Stimulated activated CD4-positive, alpha-beta T cell treated with anti-CD3 and anti-CD28 coated beads, Interleukin-12 subunit alpha, Interleukin-12 subunit beta, amount 100 ng/mL, for 4 hours (primary cell): ENCODE results near the gene FUT8.
"Not testable (repeated sequence)": the region's sequence is repeated elsewhere in the genome, so short reads cannot be mapped to it uniquely, and the experiment has no call there.

Source experiments
- DNase-seq: peaks from one replicate; pipeline ENCODE4 v3.0.0-alpha.2; 2020

FUT8 gene

DNA sequence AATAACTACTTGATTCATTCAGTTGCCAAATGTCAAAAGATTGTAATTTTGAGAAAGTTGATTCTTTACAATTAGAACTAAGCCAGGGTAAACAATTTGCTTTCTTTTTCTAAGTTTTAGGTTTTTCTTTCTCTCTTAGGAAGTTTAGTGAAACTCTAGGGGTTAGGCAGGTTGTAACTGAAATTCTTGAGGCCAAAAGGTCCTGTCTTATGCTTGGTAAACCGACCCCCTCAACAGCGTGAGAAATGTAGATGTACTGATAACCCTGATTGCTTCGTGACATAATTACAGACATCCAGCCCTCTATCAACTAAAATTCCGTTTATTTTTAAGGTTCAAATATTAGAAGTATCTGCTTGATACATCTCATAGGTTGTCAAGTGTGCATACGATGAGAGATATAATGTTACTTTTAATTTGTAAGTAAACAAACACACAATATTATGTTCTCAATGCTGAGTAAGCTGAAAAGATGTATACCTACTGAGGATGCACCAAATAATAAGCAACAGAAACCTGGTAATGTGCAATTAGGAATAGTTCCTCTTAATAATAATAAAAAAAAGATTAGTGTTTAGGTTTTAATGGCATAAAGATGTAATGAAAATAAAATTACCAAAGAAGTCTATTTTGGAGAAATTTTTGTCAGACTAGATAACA, 7.2 kb downstream of the FUT8 start:
- no peak for DNase-seq

DNA sequence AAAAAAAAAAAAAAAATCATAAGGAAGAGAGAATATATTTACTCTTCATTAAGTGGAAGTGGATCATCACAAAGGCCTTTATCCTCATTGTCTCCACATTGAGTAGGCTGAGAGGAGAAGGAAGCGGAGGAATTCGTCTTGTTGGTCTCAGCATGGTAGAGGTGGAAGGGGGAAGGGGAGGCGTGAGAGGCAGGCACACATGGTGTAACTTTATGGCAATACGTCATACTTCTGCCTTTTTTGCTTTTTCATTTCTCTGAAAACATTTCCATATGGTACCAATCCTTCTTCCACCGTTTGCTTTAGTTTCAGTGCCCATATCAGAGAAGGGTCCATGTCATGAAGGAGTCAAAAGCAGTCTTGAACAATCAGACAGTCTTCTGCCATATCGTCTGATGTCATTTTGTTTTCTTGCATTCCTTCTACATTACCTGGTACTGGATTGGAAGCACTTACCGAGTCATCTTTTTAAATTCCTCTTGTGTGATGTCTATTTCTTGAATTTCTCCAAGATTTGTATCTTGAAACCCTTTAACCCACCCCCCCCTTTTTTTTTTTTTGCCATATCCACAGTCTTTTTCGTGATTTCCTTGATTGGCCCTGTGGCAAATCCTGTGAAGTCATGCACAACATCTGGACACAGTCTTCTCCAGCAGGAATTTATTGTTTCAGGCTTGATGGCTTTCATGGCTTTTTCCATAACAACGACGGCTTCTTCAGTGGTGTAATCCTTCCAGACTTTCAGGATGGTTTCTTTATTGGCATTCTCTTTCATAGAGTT, 8.9 kb downstream of the FUT8 start:
- DNase-seq: no peak

GRCh38 chr14:65422088-65422834, 9.7 kb downstream of the FUT8 start:
- DNase-seq: no peak

DNA sequence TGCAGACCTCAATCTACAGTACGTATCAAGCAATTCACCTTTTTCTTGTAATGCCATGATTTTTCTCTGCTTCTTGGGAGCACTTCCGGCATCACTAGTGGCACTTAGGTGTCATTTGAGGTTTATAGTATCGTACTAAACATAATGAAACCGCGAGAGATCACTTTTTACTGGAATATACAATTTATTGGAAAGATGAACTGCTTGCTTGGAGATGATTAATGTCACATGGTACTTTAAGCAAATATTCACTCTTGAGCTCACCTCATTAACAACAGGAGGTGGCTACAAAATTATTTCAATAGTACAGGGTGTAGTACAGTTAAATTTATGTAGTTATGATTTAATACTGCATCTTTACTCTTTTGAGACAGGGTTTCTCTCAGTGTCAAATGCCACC, 11.5 kb downstream of the FUT8 start:
- no peak for DNase-seq

GRCh38 chr14:65424531-65424930, 12.0 kb downstream of the FUT8 start:
- DNase-seq: no peak

- no peak for DNase-seq
These were observed 13.4 kb downstream of the FUT8 start for GRCh38 chr14:65425885-65426284.

GRCh38 chr14:65426902-65427301, 14.4 kb downstream of the FUT8 start:
- not testable (repeated sequence) for DNase-seq

DNA sequence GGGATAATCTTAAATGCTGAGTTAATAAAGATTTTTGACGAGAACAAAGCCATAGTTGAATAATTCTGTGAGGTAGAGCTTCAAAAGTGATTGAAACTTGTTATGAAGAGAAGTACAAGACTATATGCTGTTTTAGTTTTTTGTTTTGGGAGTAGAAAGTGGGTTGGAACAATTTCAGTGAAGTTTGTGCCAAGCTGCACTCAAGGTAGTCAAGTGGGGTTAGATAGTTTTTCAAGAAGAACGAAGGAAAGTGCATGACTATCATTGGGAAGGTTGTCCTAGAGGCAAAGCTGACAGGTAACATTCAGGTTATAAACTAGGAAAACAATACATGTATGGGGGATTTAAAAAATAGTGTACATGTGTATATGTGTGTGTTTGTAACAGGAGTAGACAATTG, 16.2 kb downstream of the FUT8 start:
- DNase-seq: no peak

GRCh38 chr14:65429757-65430156, 17.2 kb downstream of the FUT8 start:
- DNase-seq: no peak

- DNase-seq: no peak
These were observed 18.7 kb downstream of the FUT8 start for GRCh38 chr14:65431245-65431644.

GRCh38 chr14:65431951-65432350, 19.4 kb downstream of the FUT8 start:
- DNase-seq: no peak

DNA sequence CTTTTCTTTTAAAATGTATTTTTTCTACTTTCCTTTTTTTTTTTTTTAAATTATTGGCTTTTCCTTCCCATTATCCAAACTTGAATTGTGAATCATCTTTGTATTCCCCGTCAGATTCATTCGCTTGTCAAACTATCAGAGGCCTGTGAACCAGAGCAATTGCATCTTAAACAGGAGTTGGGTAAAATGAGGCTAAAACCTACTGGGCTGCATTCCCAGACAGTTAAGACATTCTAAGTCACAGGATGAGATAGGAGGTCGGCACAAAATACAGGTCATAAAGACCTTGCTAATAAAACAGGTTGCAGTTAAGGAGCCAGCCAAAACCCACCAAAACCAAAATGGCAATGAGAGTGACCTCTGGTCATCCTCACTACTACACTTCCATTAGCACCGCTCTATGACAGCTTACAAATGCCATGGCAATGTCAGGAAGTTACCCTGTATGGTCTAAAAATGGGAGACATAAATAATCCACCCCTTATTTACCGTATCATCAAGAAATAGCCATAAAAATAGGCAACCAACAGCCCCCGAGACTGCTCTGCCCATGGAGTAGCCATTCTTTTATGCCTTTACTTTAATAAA, 19.9 kb downstream of the FUT8 start:
- no peak for DNase-seq

DNA sequence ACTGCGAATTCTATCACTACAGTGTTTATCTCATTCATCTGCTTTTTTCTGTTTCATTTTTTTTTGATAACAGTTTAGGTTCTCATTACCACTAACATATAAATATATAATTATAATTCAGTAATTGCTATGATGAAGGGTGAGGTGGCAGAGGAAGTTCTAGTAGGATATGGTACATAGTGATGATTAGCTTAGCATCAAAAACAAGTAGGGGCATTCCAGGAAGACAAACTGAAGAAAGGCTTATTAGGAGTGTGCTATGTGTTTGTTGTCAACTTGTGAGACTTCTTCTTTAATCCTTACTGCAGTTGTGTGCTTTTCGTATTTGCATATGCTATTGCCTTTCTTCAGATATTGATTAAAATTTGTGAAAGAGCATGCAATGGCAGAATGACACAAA, 20.6 kb downstream of the FUT8 start:
- DNase-seq: no peak

- no peak for DNase-seq
These were observed 21.1 kb downstream of the FUT8 start for GRCh38 chr14:65433646-65434045.

DNA sequence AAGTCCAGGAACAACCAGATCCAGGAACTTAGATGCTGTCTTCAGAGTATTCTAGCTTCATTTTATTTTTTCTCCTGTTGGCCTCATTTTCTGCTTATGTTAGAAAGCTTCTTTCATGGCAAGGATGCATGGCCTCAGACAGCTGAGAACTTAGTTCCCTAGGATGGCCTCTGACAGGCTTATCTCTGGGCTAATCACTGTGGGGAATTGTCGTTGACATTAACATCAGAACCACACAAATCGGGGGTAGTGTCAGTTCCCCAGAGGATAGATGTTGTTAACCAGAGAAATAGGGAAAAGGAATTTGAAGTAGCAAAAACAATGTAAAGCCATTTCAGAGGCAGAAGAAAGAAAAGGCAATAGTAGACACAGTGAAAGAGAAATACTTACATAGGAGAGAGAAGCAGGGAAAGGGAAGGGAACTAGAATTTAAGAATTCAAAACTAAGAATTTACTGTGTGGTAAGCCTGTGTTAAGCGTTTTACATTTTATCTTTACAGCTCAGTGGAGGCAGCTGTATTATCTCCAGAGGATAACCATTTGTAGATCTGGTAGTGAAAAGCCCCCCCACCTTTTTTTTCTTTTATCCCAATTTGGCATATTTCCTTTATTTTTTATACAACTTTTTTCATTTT, 21.8 kb downstream of the FUT8 start:
- no peak for DNase-seq

DNA sequence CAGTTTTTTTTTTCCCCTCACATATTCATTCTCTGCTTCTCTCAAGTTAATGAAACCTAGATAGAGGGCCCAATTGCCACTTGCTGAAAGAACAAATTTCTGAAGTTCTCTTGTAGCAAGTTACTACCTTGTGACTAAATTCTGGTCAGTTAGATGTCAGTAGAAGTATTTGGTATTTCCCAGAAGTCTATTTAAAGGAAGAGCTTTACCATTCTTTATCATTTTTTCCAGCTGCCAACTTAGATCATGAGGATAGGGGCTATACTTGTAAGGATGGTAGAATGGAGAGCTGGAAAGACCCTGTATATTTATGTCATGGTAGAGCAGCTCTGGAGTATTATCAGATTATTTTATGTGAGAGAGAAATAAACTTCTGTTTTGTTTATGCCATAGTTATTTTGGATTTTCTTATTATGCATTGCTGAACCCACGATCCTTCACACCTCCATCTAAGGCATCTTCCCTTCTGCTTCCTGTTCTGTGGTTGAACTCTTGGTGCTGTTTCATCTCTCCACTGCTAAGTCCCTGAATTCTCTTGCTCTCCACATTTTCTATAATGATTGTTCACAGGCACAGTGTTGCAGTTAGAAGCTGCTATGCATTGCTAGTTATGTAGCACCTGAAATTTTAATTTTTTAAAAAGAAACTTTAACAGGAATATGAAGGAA, 25.9 kb downstream of the FUT8 start:
- no peak for DNase-seq

GRCh38 chr14:65439117-65439516, 26.6 kb downstream of the FUT8 start:
- DNase-seq: no peak

GRCh38 chr14:65440230-65440629, 27.7 kb downstream of the FUT8 start:
- no peak for DNase-seq

DNA sequence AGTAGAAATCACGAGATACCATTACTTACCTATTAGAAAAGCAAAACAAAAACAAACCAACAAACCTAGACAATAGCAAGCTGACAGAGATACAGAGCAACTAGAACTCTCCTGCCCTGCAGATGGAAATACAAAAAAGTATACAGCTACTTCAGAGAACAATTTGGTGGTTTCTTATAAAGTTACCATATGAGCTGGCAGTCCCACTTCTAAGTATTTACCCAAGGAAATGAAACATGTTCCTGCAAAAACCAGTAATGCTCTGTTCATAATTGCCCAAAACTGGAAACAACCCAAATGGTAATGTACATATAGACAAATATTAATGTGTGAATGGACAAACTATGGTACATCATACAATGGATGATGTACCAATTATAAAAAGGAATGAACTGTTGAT, 31.7 kb downstream of the FUT8 start:
- DNase-seq: no peak

DNA sequence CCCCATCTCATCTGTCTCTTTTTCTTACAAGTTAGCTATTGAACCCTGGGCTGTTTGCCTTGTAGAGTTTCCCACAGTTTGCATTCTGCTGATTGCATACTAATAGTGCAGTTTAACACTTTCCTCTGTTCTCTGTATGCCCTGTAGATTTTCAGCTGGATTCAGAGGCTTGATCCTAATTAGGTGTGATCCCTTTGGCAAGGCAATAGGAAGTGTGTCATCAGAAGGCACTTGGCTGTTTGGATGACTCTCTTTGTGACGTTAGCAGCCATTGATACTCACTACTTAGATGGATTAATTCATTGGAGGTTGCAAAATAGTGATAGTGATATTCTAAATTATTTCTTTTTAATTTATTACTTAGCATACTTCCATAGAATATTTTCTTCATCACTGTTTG, 33.6 kb downstream of the FUT8 start:
- DNase-seq: no peak

- no peak for DNase-seq
These were observed 37.1 kb downstream of the FUT8 start for GRCh38 chr14:65449647-65450046.

DNA sequence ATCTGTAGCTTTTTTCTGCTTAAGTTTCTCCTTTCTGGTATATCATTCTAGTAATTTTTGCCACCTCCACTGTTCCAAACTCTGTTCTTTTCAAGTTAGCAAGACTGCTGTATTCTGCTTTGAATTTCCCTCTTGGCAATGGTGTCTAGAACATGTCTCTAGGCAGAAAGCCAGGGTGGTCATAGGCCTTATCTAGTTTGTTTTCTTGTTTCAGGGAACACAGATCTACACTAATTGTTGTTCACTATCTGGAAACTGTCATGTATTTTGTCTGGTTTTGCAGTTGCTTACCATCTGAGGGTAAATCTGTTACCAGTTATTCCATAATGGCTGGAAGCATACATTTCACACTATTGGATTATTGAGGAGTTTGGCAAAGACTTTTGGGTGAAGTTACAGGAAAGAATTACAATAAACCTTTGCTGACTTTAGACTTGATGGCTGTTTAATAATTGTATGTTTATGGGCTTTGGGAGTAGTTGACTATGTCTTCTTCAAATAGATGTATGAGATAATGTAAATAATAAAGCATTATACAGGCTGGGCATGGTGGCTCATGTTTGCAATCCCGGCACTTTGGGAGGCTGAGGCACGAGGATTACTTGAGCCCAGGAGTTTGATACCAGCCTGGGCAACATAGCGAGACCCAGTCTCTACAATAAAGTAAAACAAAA, 41.4 kb downstream of the FUT8 start:
- no peak for DNase-seq
